Osteoblast (primary cell): ENCODE data around the gene CYP27B1. TPM values are rescaled to one million over a fixed set of nuclear protein-coding genes. Genes with fewer than 3 reads are reported as not detected.
"Not testable (repeated sequence)": the region's sequence is repeated elsewhere in the genome, so short reads cannot be mapped to it uniquely, and the experiment has no call there.

ENCODE experiments used
- DNase-seq: peaks from one replicate; pipeline ENCODE4 v3.0.0; 2011; ENCODE audit warnings: low spot score, mixed read lengths; ENCODE audit not compliant: insufficient read length; ENCODE audit errors: missing footprints
- H2AFZ ChIP-seq: 2 replicates; pipeline ENCODE4 v1.6.0; 2011; ENCODE audit warnings: mild to moderate bottlenecking, low read length
- H3K27ac ChIP-seq: 2 replicates; pipeline ENCODE4 v1.5.1; 2011; ENCODE audit warnings: mild to moderate bottlenecking, low read depth, low read length, moderate library complexity
- H3K27me3 ChIP-seq: 2 replicates; pipeline ENCODE4 v1.6.0; 2012; ENCODE audit warnings: mild to moderate bottlenecking, control low read depth, inconsistent platforms, low read length, moderate library complexity; ENCODE audit not compliant: insufficient read depth
- H3K36me3 ChIP-seq: 2 replicates; pipeline ENCODE4 v1.5.1; 2011; ENCODE audit warnings: mild to moderate bottlenecking, low read length, control low read depth, moderate library complexity; ENCODE audit not compliant: insufficient read depth
- H3K4me1 ChIP-seq: 2 replicates; pipeline ENCODE4 v1.5.1; 2011; ENCODE audit warnings: mild to moderate bottlenecking, low read length, control low read depth, moderate library complexity; ENCODE audit not compliant: insufficient read depth
- H3K4me2 ChIP-seq: 2 replicates; pipeline ENCODE4 v1.6.0; 2011; ENCODE audit warnings: mild to moderate bottlenecking, low read length; ENCODE audit not compliant: insufficient read depth
- H3K4me3 ChIP-seq: fragments of 200-600 bp; sonication (generic); 3 replicates; pipeline ENCODE4 v1.5.1; 2012; ENCODE audit warnings: mild to moderate bottlenecking, low read length, inconsistent platforms; ENCODE audit not compliant: insufficient read depth
- H3K79me2 ChIP-seq: 2 replicates; pipeline ENCODE4 v1.6.0; 2012; ENCODE audit warnings: mild to moderate bottlenecking, low read length, control low read depth, inconsistent platforms; ENCODE audit not compliant: insufficient read depth
- H3K9me3 ChIP-seq: 2 replicates; pipeline ENCODE4 v1.5.1; 2011; ENCODE audit warnings: low read depth, low read length, control low read depth
- H4K20me1 ChIP-seq: 2 replicates; pipeline ENCODE4 v1.6.0; 2012; ENCODE audit warnings: mild to moderate bottlenecking, low read length, control low read depth; ENCODE audit not compliant: insufficient read depth
- total RNA-seq: library from RNA; depleted of rRNA; stranded (reverse); fragments of >200 nt; gene quantifications from 2 replicates; pipeline ENCODE4 v1.2.3, GENCODE V29; 2012
- TF ChIP-seq, protein P1 (sequence below): IDR thresholded peaks from 2 replicates; pipeline ENCODE4 v1.5.1; 2011; ENCODE audit warnings: mild to moderate bottlenecking, low read depth, low read length, moderate library complexity; ENCODE audit errors: extremely low read depth

Gene CYP27B1
- total RNA-seq, 1 donor = 0.36 TPM

DNA sequence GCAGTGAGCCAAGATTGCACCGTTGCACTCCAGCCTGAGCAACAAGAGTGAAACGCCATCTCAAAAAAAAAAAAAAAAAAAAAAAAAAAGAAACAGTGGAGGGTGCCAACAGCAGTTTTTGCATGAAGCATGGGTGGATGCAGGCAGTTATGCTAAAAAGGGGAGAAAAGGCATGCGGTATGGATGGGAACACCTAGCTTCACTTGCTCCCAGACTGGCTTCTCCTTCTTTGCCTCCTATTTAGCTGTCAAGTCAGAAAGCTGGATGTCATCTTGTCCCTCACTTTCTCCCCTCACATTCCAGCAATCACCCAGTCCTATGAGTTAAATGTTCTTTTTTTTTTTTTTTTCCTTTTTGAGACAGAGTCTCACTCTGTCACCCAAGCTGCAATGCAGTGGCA is 8.2 kb upstream of the CYP27B1 start:
- Histone ChIP-seq H2AFZ (no peak overlapping the region), H3K27me3 (no peaks in the 10 kb centered on the region), H3K36me3 (peaks cover 11% of the 10 kb centered on the region), H3K79me2 (peaks cover 12% of the 10 kb centered on the region), H3K4me2 (no peak overlapping the region), H3K9me3 (no peaks in the 10 kb centered on the region), H4K20me1 (no peaks in the 10 kb centered on the region), H3K4me3 (no peak overlapping the region), H3K27ac (no peak overlapping the region), H3K4me1 (peaks cover 18% of the 10 kb centered on the region)
- TF ChIP-seq, protein P1, sequence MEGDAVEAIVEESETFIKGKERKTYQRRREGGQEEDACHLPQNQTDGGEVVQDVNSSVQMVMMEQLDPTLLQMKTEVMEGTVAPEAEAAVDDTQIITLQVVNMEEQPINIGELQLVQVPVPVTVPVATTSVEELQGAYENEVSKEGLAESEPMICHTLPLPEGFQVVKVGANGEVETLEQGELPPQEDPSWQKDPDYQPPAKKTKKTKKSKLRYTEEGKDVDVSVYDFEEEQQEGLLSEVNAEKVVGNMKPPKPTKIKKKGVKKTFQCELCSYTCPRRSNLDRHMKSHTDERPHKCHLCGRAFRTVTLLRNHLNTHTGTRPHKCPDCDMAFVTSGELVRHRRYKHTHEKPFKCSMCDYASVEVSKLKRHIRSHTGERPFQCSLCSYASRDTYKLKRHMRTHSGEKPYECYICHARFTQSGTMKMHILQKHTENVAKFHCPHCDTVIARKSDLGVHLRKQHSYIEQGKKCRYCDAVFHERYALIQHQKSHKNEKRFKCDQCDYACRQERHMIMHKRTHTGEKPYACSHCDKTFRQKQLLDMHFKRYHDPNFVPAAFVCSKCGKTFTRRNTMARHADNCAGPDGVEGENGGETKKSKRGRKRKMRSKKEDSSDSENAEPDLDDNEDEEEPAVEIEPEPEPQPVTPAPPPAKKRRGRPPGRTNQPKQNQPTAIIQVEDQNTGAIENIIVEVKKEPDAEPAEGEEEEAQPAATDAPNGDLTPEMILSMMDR = no peak
- DNase-seq = no peak

DNA sequence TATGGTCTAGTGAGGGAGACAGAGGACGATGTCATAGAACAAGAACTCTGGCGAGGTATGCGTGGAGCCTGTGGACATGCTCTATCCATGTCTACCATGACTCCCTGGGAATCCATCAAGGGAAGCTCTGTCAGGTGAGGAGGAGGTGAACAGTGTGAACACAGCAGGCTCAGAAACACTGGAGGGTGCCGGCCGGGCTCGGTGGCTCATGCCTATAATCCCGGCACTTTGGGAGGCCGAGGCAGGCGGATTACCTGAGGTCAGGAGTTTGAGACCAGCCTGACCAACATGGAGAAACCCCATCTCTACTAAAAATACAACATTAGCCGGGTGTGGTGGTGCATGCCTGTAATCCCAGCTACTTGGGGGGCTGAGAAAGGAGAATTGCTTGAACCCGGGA is 7.8 kb upstream of the CYP27B1 start:
- Histone ChIP-seq H3K4me1 (peaks cover 18% of the 10 kb centered on the region), H3K36me3 (peaks cover 13% of the 10 kb centered on the region), H3K79me2 (peaks cover 12% of the 10 kb centered on the region)
- H3K4me3 ChIP-seq, DNase-seq, H3K27me3 ChIP-seq, H3K4me2 ChIP-seq, H3K9me3 ChIP-seq, H4K20me1 ChIP-seq, H2AFZ ChIP-seq, H3K27ac ChIP-seq: not testable (repeated sequence)

- peaks cover 26% of the 10 kb centered on the region for H3K36me3 ChIP-seq
- H3K79me2 ChIP-seq = peaks cover 12% of the 10 kb centered on the region
- H3K4me3 ChIP-seq = peak within 1 kb of the TSS; percentile 91
- peak; percentile 94 for DNase-seq
- TF ChIP-seq, protein P1 = no peak
- peak within 1 kb of the TSS; percentile 98 for H2AFZ ChIP-seq
- H4K20me1 ChIP-seq = no peaks in the 10 kb centered on the region
- peaks cover 18% of the 10 kb centered on the region for H3K4me1 ChIP-seq
- peak within 1 kb of the TSS; percentile 95 for H3K27ac ChIP-seq
- H3K4me2 ChIP-seq = peak within 1 kb of the TSS; percentile 90
- no peaks in the 10 kb centered on the region for H3K27me3 ChIP-seq
- H3K9me3 ChIP-seq = no peaks in the 10 kb centered on the region
Measured at GRCh38 chr12:57772429-57773322, 5.8 kb upstream of the CYP27B1 start, which contains the start of gene EEF1AKMT3. TSS of gene EEF1AKMT3 (plus strand) at chr12:57772614. CDS start at chr12:57772725, 111 bp downstream.

- Histone ChIP-seq H3K27ac (peak within 1 kb of the TSS; percentile 95), H3K36me3 (peaks cover 26% of the 10 kb centered on the region), H3K4me3 (peak within 1 kb of the TSS; percentile 91), H2AFZ (peak within 1 kb of the TSS; percentile 98), H3K9me3 (no peaks in the 10 kb centered on the region), H4K20me1 (no peaks in the 10 kb centered on the region), H3K27me3 (peaks cover 5% of the 10 kb centered on the region), H3K79me2 (peaks cover 12% of the 10 kb centered on the region), H3K4me1 (peaks cover 23% of the 10 kb centered on the region), H3K4me2 (peak within 1 kb of the TSS; percentile 90)
- TF ChIP-seq, protein P1 = no peak
- peak; percentile 98 for DNase-seq
Measured at GRCh38 chr12:57771873-57772428, 5.1 kb upstream of the CYP27B1 start, which contains the start of gene METTL1. TSS of gene METTL1 (minus strand) at chr12:57772105. CDS start at chr12:57772083, 22 bp downstream.
